Measurements from ENCODE around the gene ZNF766. TPM values are rescaled to one million over a fixed set of nuclear protein-coding genes. Genes with fewer than 3 reads are reported as not detected.

Gene ZNF766
- total and polyA plus RNA-seq, 2 of the 13 experiments (the other 11 are each of a cell fraction or from before 2014, with no cell fraction given), result 5.2 to 10.3 TPM

- ChIA-PET POLR2A (no interaction called here), CTCF (ENCODE audit: low intra/inter-chr PET ratio, low total read pairs) (no interaction called here)
- Histone ChIP-seq H3K4me1 (ENCODE audit: insufficient read depth, low read length) (no peaks in the 10 kb centered on the region), H4K20me1 (ENCODE audit: insufficient read depth, low read length) (no peaks in the 10 kb centered on the region), H3K27ac (ENCODE audit: extremely low read length, insufficient read depth, low read length) (no peak overlapping the region), H3K4me2 (ENCODE audit: low read depth, low read length) (no peak overlapping the region), H3K9me3 (ENCODE audit: low read length) (no peaks in the 10 kb centered on the region), H3K79me2 (ENCODE audit: insufficient read depth, low read length) (no peaks in the 10 kb centered on the region), H3K4me3 (replicated peaks in 1 of 3; ENCODE audit: insufficient read depth in 1 of 3, low read depth in 2 of 3, low read length in 3 of 3) (no peak overlapping the region), H3K27me3 (ENCODE audit: control insufficient read depth in 1 of 2, insufficient read depth in 2 of 2, low read length in 2 of 2) (no peaks in the 10 kb centered on the region), H2AFZ (ENCODE audit: low read length) (no peak overlapping the region), H3K9ac (ENCODE audit: insufficient read depth, low read depth, low read length) (no peak overlapping the region), H3K36me3 (replicated peaks in 1 of 2; ENCODE audit: control insufficient read depth in 1 of 2, insufficient read depth in 2 of 2, low read length in 2 of 2) (peaks cover 49 to 93% of the 10 kb centered on the region in 2 experiments)
- ATAC-seq, result no peak
- intact Hi-C loops (cut with micrococcal nuclease; ENCODE audit: unreplicated experiment) (no loop called here), in situ Hi-C loops (cut with HindIII; ENCODE audit: extremely low pct_ligation_motif_present, low pct_unique_long_range_greater_than_20kb) (no loop called here)
- TF ChIP-seq JARID2 (CRISPR knock-in tag; IDR thresholded peaks at IDR 0.05; ENCODE audit: insufficient replicate concordance) (no peak), ZNF567 (CRISPR knock-in tag; IDR thresholded peaks at IDR 0.05; ENCODE audit: borderline replicate concordance) (no peak), PAWR (CRISPR knock-in tag; IDR thresholded peaks at IDR 0.05; ENCODE audit: borderline replicate concordance) (no peak), ZSCAN22 (CRISPR knock-in tag; IDR thresholded peaks at IDR 0.05) (no peak), ZNF33B (CRISPR knock-in tag; IDR thresholded peaks at IDR 0.05) (no peak), HNRNPLL (IDR thresholded peaks at IDR 0.05; ENCODE audit: low read depth, low read length, poor library complexity, severe bottlenecking) (no peak), HBP1 (CRISPR knock-in tag; IDR thresholded peaks at IDR 0.05; ENCODE audit: low read depth) (no peak), ZNF468 (CRISPR knock-in tag; IDR thresholded peaks at IDR 0.05) (no peak), ZNF10 (CRISPR knock-in tag; IDR thresholded peaks at IDR 0.05; ENCODE audit: borderline replicate concordance, low read depth) (no peak), ZEB1 (IDR thresholded peaks at IDR 0.05; ENCODE audit: insufficient replicate concordance, low read depth) (no peak), THAP7 (CRISPR knock-in tag; IDR thresholded peaks at IDR 0.05) (no peak), CEBPG (CRISPR knock-in tag; IDR thresholded peaks at IDR 0.05) (no peak), SMAD1 (CRISPR knock-in tag; IDR thresholded peaks at IDR 0.05; ENCODE audit: borderline replicate concordance, low read depth) (no peak), SRF (IDR thresholded peaks at IDR 0.05; ENCODE audit: low read depth, low read length) (no peak), NCOR1 (IDR thresholded peaks at IDR 0.05; ENCODE audit: borderline replicate concordance, low read length) (no peak)
- 99% methylated on average over 8 of the region's 8 CpGs for WGBS (ENCODE audit: low lambda C conversion rate)
- no peak for FAIRE-seq
- BruUV-seq (replicated peaks), result no TSS peak
- no peak for DNase-seq (ENCODE audit: low spot score)
Observed at GRCh38 chr19:52219611-52220010, 49.8 kb upstream of the ZNF766 start.
